ENCODE measurements around the gene TRIP11. TPM values are rescaled to one million over a fixed set of nuclear protein-coding genes. Genes with fewer than 3 reads are reported as not detected.

The TRIP11 gene
- polyA plus RNA-seq, 10 donors = 15.8 to 28.2 (median 22.1) TPM

DNA sequence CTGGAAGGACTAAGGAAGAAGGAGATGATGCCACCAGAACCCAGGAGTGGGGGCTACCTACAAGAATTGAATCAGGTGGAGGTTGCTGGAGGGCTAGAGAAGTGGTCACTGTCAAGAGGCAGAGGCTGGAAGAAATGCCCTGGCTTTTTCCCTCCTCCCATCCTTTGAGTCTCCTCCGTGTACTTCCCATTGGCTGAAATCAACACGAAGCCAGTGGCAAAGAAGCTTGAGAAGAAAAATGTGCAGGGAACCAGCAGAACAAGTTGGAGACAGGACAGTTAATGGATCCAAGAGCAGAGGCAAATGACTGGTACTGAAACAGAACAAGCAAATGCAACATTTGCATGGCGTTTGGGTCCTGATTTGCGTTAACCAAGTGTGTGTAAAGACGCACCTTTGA is 83.2 kb downstream of the TRIP11 start:
- DNase-seq = no peak

DNA sequence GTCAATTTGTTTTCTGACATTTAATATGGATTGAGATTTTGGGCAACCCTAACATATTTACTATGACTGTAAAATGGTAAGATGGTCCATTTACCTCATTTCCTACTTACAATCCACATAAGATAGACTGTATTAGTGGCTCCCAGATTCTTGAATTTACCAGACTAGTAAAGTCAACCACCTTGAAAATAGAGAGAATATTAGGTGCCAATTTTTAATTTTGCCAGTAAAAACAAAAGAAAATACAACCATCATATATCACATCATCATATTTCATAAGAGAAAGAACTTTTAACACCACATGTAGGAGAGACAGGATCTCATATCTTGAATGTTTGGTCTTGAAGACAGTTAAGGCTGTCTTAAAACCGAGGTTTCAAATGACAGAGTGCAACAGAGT is 84.7 kb downstream of the TRIP11 start:
- no peak for DNase-seq

DNA sequence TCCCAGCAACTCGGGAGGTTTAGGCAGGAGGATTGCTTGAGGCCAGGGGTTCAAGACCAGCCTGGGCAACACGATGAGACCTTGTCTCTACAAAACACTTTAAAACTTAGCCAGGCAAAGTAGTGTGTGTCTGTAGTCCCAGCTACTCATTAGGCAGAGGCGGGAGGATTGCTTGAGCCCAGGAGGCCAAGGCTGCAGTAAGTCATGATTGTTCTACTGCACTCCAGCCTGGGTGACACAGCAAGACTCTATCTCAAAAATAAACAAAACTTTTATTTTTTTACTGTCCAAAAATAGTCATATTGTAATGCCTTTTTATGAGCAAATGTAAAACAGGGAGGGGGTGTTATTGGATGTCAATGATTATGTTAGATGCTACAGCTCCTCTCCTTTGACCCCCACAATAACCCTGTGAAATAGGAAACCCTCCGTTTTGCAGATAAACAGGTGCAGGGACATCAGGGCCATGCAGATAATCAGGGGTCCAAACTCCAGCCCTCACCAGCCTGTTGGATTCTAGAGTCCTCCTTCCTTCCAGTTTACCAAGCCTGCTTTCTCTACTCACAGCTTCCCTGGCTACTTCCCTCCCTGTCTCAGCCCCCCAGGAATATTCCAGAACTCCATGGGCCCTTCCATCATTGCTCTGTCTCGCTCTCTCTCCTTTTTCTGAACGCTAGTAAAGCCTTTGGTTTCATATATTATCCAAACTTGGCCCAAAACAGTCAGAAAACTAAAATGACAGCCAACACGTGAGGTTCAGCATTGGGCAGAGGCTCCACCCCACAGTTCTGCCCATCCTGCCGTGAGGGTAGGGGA is 86.5 kb downstream of the TRIP11 start:
- no peak for DNase-seq

DNA sequence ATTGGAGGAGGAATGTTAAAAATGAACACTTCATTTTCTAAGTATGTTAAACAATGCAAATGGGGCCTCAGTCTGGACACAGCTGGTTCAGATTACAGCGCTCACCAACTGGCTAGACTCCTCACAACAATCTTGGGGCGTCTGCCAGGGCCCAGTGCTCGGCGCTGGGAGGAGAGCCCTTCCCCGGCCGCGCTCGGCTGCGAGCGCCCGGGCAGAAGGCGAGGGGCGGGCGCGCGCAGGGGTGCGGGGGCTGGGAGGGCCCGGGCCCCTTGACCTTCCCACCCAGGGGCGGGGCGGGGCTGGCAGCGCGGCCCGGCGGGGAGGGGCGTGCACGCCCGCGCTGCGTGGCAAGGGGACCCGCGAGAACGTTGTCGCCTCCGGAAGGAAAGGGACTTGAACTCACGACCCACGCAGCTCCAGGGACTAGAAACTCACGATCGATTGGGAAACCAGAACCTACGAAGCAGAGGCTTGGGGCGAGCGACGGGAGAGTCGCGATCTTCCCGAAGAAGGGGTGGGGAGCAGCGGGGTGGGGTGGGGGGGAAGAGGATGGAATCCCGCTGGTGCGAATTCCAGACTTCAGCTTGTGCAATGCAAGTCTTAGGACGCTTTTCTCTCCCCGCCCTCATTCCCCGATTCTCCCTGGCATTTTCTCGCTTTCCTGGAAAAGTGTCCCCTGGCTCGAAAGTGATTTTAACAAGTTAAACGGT is 92.2 kb downstream of the TRIP11 start, which contains the start of gene FBLN5:
Gene FBLN5 (minus strand): TSS at position 220 of the 710 bp plus-strand sequence. CDS start 465 bp downstream, outside the sequence.
- peak; percentile 87 to 94 (median 89) for DNase-seq

DNA sequence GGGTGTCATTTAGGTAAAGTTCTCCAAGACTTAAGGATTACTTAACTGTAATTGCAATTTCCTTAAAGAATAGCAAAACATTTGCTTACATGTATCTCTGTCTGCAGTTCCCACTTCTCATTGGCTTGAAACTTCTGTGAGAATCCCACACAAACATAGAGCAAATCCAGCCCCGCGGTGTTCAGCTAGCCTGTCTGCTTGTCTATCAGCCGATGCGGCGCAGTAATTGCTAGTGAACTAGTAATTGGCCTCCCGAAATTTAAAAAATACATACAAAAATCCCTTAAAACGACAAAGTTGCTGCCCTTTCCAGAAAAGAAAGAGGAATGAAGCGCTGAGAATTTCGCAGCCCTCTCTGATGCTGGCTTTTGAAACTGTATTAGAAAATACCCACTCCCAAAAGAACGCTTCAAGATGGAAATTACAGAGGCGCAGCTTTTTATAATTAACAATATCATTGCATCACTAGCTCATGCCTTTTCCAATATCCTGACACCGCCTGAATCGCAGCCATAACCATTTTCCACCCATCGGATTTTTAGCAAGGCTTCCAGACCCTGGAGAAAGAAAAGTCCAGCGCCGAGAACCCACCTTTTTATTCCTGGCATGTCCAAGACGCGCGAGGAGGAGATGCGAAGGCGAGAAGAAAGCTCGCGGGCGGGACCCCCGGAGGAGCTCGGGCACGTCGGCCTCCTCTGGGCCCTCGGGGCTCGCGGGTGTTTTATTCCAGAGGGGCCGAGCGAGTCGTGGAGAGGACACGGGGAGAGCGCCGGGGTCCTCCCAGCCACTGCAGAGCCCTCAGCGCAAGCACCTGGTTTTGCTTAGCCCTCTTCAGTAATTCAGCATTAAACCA is 93.0 kb downstream of the TRIP11 start:
- DNase-seq = peak; percentile 41 to 78 (median 61)

DNA sequence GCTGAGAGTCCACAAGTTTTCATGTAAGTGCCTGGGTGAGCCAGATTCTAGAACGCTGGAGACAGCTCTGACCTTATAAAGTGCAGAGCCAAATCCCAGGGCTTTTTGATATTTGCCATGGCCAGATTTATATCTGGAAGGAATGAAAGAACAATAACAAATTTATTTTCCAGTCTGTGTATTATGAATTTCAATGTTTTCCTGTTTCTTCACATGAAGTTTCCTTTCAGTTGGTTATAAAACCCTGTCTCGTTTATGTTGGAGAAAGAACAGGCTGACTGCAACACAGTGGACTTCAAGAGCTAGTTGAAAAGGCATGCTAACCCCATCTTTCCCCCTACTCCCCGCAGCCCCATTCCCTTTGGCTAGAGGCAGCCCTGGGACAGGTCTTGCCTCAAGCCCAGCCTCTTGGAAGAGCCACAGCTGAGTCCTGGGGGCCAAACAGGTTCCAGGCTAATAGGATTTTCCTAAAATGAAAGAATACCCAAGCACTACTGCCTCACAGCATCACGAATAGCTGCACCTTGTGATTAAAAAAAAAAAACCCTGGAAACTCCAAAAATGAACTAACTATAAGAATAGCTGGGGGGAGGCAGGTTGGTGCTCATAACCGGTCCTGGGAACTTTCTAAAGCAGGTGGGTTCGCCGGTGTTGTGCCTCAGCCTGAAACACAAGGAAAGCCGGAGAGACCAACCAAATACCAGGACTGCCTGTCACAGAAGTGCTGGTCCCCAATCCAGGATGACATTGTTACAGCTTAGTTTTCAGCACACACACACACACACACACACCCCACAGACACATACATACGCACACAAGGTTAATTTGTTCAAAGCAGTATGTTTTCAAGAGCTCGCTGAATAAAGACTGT is 93.9 kb downstream of the TRIP11 start:
- peak in 2 of 3 donors; percentile 36 to 70 for DNase-seq

DNA sequence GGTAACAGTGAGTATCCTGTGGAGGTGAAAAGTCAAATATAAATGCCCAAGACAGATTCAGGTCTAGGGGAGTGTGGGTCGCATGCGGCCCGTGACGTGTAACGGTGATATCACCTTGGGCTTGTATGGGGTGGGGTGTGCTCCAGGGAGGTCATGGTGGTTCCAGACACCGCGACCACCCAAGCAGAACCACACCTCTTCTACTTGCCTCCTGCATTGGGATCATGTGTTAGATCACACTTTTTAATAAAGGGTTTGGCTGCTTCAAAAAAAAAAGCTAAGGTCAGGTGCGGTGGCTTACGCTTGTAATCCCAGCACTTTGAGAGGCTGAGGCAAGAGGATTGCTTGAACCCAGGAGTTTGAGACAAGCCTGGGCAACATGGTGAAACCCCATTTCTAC is 96.9 kb downstream of the TRIP11 start:
- DNase-seq = no peak

DNA sequence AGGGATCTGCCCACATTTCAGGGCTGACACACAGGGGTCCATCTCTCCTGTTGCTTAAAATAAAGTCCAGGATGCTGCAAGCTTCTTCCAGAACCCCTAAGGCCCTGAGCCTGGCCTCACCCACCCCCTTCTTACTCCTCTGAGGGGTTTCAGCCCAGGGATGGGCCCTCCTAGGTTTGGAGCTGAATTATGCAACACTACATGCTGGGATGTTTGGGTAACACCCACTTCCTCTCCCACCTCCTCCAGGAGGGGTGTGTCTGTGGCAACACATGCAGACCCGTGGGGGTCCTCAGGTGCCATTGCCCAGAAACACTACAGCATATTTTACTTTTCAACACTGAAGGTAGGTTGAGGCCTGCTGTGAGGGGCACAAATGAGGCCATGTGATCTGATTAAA is 97.7 kb downstream of the TRIP11 start:
- no peak for DNase-seq

DNA sequence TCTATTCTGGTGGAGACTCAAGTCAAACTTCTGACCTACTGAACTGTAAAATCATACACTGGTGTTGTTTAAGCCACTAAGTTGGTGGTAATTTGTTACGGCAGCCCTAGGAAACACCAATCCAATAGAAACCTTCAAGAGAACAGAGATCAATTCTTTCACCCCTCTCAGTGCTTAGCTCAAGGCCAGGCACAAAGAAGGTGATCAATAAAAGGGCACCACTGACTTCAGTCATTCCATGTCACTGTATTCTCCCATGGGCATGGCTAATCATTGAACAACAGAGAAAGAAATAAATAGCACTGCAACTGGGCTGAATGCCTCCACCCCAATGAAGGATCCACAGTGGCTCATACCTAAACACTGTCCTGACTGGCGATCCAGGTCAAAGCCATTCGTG is 99.7 kb downstream of the TRIP11 start:
- no peak for DNase-seq

DNA sequence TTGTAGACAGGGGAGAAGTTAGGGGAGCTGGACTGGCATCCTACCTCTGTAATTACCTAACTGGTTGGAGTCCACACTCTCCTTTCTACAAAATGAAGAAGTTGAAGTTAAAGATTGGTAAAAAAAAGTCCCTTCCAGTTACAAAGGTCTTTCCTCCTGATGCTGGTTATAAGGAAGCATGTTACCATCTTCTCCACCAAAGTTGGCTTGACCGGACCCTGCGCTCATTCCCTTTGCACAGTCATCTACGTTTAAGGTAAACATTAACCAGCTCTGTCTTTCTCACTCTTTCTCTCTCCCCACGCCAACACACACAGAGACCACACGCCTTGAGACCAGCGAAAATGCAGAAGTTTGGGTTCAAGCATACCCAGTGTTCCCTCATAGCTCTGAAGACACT is 104.3 kb downstream of the TRIP11 start:
- DNase-seq = no peak

DNA sequence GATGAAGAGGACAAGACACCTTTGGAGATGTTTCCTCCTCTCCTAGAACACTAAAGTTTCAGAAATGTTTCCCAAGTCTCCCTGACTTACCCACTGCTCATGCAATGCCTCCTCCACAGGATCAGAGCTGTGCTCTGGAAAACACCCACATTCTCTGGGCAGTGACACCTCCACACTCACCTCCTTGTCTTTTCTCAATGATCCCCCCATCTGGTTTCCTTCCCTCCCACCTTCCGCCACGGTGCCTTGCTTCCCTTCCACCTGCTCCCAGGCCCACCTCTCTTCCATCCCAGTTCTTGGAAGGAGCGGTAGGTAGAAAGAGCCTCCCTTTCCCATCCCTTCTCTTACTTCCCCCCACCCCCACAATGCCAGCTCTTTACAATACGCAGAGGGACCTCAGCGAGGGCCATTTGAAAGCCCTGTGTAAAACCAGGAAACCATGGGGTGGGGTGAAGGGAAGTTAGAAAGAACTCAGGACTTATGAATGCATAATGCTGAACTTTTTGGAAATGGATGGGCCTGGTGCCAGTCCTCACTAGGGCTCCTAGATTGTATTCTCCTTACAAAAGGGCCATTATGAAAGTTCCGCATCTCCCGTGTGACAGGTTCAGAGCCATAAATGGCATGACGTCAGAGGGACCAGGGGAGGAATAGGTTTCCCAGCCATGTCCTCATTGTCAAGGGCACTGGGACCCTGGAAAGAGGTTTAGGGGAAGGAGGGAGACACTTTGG is 105.1 kb downstream of the TRIP11 start:
- DNase-seq = no peak

DNA sequence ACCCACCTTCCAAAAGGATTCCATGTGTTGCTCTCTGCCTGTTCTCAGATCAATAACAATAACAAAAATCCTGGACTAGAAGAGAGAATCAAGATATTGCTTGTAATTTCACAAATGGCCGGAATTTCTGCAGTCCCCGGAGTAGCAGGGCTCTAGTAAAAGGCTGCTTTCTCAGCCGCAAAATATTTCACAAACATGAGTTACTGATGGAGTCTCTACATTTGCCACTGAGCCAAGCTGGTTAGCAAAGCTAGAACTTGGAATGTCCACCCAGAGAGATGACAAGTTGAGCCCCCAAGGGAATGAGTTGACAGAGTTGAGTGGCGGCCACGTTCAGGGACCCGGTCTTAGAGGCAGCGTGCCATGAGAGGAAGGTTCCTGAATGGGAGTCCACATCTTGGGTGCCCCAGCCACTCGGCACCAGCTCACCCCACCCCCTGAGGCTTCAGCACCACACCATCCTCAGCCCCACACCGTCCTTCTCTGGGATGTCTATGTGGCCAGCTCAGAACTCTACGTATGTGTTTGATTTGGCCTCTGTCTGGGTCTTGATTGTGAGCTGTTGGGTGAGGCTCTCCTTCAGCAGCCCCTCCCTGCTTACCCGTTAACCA is 108.3 kb downstream of the TRIP11 start:
- no peak for DNase-seq

DNA sequence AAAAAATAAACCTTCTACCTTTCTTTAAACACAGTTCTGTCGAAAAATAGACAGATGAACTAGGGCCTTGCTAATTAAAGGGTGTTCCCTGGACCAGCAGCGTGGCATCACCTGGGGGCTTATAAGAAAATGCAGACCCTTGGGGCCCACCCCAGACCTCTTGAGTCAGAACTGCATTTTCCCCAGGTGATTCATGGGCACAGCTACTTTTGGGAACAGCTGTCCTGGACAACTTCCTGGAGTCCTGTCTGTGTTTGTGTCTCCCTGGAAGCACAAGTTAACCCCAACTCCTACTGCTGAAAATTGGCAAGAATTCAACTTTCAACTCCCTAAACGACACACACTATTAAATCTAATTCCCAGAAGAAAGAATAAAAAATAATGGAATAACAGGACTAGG is 110.2 kb downstream of the TRIP11 start:
- DNase-seq = no peak

DNA sequence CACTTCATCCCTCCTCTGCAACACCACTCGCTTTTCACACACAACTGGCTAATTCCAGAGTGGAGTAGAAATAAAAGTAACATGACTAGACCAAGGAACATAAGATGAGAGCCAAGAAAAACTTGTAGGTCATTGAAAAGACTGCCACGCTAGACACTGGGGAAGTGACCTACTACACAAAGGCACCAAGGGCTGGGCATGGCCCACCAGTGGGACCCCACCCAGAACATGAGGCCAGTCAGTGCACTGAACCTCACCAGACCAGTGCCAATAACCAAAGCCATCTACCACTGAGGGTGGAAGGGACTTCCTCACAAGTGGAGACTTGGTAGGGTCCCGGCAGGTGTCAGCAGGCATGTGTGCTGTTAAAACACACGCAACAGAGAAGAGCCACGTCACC is 112.1 kb downstream of the TRIP11 start:
- no peak for DNase-seq

DNA sequence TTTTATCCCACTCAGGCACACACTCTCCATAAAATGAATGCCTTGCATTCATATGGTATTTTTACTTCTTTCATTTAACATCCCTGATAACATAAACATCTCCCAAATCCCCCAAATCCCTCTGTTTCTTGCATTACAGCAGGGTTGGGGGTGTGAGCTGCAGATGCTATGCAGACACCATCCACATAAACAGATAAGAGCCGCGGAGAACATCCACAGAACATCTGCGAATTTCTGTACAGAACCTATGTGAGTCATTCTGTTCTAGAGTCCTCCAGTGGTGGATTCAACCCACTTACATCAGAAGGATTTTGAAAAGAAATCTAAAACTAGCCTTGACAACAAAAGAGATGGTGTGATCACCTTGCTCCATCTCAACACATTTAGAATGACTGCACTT is 112.7 kb downstream of the TRIP11 start:
- DNase-seq = no peak

DNA sequence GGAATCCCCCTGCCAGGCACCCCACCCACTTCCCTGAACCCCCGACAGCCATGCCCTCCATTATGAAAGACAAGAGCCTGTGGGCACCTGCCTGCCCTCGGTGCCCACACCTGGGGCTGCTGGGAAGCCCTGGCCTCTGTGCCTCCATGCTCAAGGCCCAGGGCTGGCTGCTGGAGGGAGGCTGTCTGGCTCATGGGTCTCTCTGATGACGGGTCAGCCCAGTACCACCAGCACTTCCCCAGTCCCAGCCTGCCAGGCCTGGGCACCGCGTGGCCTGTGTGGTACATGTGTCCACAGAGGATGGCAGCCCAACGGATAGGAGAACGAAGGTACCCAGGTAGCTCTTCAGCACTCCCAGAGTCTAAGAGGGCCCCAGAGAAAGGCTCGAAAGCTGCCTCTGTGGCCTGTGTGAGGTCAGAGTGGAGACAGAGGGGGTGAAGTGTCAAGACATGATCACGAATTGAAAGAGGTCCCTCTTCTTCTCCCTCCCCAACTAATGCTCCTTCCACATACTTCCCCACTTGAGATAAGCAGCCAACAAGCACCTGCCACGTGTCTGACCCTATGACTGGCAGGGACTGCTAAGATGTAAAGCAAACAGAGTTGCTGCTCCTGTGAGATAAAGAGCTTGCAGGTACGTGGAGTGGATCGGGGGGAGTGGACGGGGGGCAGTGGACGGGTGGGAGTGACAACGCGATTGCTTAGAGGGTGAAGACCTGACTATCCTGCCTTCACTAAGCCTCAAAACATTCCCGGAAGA is 113.5 kb downstream of the TRIP11 start:
- no peak for DNase-seq

DNA sequence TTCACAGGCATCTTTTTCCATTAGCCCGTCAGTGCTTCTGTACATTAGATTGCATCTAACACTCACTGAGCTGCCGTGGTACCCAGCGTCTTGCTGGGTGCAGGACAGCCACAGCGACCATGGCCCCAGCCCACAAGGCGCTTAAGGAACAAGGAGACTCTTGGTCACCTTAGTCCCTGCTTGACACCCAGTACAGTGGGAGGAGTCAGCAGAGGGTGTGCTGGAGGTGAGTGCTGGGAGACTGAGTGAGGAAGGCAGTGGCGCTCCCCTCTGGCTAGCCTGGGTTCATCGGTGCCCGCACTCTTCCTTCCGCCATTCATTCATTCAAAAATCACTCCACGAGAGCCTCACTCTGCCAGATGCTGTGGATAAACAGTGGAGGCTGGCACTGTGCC is 114.1 kb downstream of the TRIP11 start:
- no peak for DNase-seq

DNA sequence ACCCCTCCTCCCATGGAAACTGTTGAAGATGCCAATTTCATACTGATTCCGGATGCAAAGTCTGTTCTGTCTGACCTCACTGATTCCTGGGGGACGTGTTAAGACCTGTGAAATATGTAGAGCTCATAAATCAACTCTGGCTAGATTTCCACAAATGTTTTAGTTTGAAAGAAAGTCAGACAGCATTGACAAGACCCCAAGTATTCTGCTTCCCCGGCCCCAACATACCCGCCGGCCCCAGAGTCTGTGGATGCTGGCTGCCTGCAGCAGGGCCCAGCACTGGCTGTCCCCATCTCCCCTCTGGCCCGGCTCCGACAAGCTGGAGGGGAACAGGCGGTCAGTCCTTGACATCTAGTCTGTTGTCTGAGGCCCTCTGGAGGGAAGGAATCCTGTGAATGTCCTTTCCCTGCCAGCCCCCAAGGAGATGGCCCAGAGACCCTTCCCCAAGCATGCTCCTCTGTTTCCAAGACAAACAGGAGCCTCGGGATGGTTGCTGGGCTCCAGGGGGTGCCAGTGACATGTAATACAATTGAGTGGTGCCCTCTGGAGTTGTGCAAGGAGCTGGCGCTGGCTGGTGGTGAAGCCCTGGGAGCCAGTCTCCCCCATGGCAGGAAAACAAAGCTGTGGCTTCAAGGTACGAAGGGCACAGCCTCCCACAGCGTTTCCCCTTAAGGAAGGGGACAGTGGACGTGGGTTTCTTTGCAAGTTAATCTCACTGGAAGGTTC is 114.7 kb downstream of the TRIP11 start:
- peak; percentile 77 to 95 (median 91) for DNase-seq

DNA sequence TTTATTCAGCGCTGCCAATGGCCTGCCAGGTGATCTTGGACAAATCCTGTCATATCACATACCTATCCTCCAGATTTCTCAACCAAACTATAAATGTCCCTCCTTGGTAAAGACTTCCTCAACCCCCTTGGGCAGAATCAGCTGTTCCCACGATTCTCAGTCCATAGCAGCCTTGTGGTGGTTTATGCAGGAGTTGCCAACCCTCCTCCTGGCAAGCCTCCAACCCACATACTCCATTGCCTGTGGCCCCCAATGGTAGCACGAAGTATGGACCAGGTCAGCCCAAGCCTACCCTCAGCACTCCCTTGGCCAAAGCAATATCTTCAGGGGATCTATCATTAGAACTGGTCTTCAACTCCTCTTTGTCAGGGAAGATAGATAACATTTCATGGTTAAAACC is 119.3 kb downstream of the TRIP11 start:
- DNase-seq = no peak
